Cardiac fibroblast (primary cell): ENCODE data around the gene SND1.

Experiments
- DNase-seq, 2 donors: peaks; one replicate each; pipeline versions ENCODE4 v3.0.0 to v3.0.0-alpha.2; 2010; ENCODE audit warnings: low read depth in 2 of 2
- H3K4me3 ChIP-seq, 2 donors: replicated peaks in 1 of 2; 1 replicate in 1 of 2; 2 replicates in 1 of 2; pipeline ENCODE4 v1.5.1; 2011; ENCODE audit warnings: low read depth in 2 of 2, low read length in 2 of 2, mild to moderate bottlenecking in 2 of 2, moderate library complexity in 1 of 2
- TF ChIP-seq, protein P1 (sequence below): IDR thresholded peaks from one replicate; pipeline ENCODE4 v1.5.1; 2011; ENCODE audit warnings: low read depth, mild to moderate bottlenecking, low read length, inconsistent platforms

The SND1 gene

DNA sequence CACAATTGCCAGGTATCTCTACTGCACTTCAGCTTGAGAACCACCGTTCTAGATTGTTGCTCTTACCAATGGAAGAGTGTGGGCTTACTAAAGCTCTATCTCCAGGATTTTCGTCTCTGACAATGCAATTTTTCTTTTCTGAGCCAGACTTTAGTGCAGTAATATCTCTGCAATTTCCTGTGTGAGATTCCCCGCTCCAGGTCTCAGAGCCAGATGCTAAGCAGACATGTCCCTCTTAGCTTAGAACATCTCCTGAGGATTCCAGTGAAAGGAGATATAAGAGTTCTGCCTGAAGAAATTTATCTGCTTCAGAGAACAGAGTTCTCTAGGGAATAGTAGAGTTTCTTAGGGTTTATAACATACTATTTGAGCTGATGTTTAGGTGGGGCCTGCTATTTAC lies 82.0 kb downstream of the SND1 start:
- H3K4me3 ChIP-seq: no peak overlapping the region
- TF ChIP-seq, protein P1, sequence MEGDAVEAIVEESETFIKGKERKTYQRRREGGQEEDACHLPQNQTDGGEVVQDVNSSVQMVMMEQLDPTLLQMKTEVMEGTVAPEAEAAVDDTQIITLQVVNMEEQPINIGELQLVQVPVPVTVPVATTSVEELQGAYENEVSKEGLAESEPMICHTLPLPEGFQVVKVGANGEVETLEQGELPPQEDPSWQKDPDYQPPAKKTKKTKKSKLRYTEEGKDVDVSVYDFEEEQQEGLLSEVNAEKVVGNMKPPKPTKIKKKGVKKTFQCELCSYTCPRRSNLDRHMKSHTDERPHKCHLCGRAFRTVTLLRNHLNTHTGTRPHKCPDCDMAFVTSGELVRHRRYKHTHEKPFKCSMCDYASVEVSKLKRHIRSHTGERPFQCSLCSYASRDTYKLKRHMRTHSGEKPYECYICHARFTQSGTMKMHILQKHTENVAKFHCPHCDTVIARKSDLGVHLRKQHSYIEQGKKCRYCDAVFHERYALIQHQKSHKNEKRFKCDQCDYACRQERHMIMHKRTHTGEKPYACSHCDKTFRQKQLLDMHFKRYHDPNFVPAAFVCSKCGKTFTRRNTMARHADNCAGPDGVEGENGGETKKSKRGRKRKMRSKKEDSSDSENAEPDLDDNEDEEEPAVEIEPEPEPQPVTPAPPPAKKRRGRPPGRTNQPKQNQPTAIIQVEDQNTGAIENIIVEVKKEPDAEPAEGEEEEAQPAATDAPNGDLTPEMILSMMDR: no peak
- DNase-seq: peak; percentile 42 to 55

DNA sequence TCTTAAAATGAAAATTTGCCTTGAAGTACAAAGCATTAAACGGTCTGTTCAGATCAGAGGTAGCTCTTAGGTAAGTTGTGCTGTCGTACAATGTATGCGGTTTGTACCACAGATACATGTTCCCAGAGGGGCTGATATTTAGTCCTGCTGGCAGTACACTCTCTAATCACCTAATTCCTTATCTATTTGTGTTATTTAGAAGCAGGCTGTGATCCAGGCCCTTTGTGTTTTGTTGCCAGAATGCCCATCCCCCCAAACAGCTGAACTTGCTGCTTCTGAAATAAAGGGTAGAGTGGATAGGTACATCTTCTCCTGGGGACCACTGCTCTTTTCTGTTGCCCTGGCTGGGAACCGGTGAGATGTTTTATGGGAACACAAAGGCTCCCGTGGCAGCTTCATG lies 84.5 kb downstream of the SND1 start:
- TF ChIP-seq, protein P1: no peak
- DNase-seq: no peak
- no peak overlapping the region for H3K4me3 ChIP-seq

DNA sequence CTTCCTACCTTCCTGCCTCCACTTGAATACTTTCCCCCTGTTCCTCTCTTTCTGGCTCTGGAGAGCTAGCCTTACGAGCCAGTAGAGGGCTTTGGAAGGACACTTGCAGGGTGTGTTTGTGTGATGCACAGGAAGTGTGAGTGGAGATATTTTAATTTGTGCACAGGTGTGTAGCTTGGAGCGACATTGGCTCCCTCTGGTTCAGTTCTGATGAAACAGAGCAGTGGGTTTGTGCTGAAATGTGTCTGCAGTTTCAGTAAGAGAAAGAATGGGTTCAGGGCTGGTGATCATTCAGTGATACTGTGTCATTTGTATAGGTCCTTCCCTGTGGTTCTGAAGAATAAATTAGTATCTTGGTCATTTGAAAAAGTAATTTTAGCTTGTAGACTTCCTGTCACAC lies 86.9 kb downstream of the SND1 start:
- DNase-seq: no peak
- TF ChIP-seq, protein P1: no peak
- H3K4me3 ChIP-seq: no peak overlapping the region

DNA sequence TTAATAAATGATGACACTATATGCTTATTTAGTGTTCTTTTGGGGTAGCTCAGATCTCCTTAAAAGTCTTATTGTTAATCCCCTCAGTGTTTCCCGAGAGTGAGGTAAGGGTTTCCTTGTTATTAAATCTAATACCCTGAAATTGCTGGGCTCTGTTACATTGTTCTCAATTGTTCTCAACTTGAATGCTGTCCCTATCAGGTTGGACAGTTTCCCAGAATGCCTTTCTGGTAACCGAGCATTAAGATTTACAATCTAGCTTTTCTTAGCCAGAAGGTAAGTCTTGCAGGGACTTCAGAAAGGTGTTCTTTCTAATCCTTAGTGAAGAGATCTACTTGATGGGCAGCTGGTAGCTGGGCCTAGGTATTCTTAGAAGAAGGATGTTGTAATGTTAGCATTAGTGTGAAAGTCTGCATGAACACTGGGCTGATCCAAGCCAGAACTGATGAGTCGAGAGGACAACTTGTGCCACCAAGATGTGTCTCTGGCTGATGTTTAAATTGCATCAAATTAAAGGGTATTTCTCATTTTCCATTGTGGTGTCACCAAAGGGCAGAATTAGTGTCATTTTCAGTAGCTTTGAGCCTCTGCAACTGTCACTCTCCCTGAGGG lies 89.9 kb downstream of the SND1 start:
- peak; percentile 19 to 35 for DNase-seq
- no peak overlapping the region for H3K4me3 ChIP-seq
- TF ChIP-seq, protein P1: no peak

DNA sequence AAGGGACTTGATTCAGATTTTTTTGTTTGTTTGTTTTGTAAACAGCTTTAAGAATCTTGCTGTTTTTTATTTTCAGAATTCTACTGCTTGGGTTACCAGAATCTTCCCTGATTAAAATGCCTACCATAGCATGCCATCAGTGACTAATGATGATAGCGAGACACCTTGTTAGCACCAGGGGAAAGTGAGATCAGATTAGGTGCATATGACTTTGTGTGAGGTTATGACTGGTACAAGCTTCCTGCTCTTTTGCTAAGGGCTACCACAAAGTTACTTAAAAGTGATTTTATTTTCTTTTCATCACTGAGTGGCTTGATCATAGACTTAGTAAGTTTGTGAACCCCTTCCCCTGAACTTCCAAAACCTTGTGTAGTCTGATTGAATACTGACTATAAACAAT lies 93.5 kb downstream of the SND1 start:
- TF ChIP-seq, protein P1: no peak
- no peak overlapping the region for H3K4me3 ChIP-seq
- no peak for DNase-seq

DNA sequence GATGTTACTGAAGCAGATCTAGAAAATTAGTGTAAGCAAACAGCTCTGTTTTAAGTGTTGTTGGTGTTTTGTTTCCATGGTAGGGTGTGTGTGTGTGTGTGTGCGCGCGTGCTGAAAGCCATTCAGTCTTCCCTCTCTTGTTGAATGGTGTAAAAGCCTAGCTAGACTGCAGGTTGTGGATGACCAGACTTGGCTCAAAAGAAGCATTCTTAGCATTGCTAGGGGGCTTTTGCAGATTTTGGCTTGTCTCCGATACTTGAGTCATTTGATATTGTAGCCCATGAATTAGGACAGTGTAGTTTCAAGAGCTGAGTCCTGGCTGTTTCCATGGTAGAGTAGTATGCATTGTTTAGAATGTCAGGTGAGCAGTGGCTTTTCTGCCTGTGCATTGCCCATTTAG lies 99.1 kb downstream of the SND1 start:
- peak; percentile 79 to 89 for DNase-seq
- TF ChIP-seq, protein P1: no peak
- H3K4me3 ChIP-seq: no peak overlapping the region
